GM23338 (cell line): ENCODE measurements around the gene PEX19. TPM values are rescaled to one million over a fixed set of nuclear protein-coding genes. Genes with fewer than 3 reads are reported as not detected.

Experiments
- EZH2 ChIP-seq: fragments of 200-600 bp; sonication (generic); IDR thresholded peaks from one replicate; pipeline ENCODE4 v1.8.0; 2017; ENCODE audit warnings: antibody characterized with exemption, mild to moderate bottlenecking, low read depth; ENCODE audit not compliant: unreplicated experiment
- JUNB ChIP-seq: IDR thresholded peaks from one replicate; pipeline ENCODE4 v1.6.1; 2016; ENCODE audit warnings: antibody characterized with exemption; ENCODE audit not compliant: unreplicated experiment
- NANOG ChIP-seq: IDR thresholded peaks from 2 replicates; pipeline ENCODE4 v1.6.1; 2016; ENCODE audit warnings: antibody characterized with exemption, borderline replicate concordance
- STAT1 ChIP-seq: IDR thresholded peaks from one replicate; pipeline ENCODE4 v1.6.1; 2016; ENCODE audit warnings: antibody characterized with exemption; ENCODE audit not compliant: unreplicated experiment
- ZNF114 ChIP-seq: fragments of 250-450 bp; sonication (Bioruptor Pico); IDR thresholded peaks from 2 replicates; pipeline ENCODE4 v1.5.0; 2020; ENCODE audit warnings: mild to moderate bottlenecking, moderate library complexity
- ZNF331 ChIP-seq: fragments of 250-450 bp; sonication (Bioruptor Pico); IDR thresholded peaks from 2 replicates; pipeline ENCODE4 v1.5.0; 2020; ENCODE audit warnings: low read depth, mild to moderate bottlenecking, moderate library complexity
- polyA plus RNA-seq: library from polyadenylated mRNA; unstranded; fragments of >200 nt; fragmentation: Nextera tagmentation; extraction: Ambion mirVana; gene quantifications from 2 replicates; pipeline ENCODE4 v1.2.1, GENCODE V29; 2016
- total RNA-seq: library from RNA; depleted of rRNA; stranded (reverse); fragments of >200 nt; shearing (Covaris generic); gene quantifications from 2 replicates; pipeline ENCODE4 v1.2.3, GENCODE V29; 2014
- TF ChIP-seq, protein P1 (sequence below): fragments of 250-450 bp; sonication (Bioruptor Pico); IDR thresholded peaks from 2 replicates; pipeline ENCODE4 v1.5.0; 2020; ENCODE audit warnings: mild to moderate bottlenecking, moderate library complexity
- TF ChIP-seq, protein P2 (sequence below): IDR thresholded peaks from 2 replicates; pipeline ENCODE4 v1.6.1; 2016; ENCODE audit warnings: antibody characterized with exemption

The PEX19 gene
- total and polyA plus RNA-seq, 2 experiments from 2014 or later: 21.8 to 56.7 TPM

DNA sequence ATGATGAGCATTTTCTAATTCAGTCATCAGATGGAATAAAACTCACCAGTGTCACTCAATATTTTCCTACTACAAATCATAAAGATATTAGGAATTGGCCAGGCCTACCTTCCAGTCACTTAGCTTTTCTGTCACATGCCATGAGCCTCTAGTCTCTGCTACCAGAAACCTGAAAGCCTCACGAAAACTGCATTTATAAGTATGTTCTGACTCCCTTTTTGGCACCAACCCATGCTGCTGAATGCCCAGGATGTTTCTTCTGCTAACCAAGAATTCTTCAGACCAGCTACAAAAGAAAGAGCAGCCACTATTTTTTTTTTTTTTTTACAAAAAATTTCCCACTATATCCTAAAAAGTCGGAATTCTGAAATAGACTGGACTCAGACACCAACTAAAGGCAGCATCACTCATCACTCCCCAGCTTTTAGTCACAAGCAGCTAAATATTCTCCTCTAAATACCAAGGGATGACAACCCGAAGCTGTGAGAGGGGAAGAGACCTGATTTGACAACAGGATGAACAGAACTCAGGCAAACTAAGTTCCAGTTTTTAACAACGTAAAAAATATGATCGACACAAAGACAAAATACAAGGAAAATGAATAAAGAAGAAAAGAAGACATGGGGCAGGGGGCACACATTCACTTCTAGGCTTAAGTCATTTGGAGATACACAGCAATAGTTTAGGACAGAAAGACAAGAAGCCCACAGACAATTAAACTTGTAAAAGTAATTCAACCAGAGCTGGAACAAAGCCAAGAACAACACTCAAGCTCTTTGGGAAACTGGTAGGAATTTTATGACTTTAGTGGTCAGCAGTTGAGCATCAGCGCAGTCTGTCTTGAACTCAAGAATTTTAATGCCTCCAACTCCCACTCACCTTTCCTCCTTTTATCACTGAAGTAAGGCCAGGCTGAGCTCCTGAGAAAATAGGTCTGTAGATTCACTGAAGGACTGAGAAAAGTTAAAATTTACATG is 24.2 kb downstream of the PEX19 start (continued):
- TF ChIP-seq, protein P1, sequence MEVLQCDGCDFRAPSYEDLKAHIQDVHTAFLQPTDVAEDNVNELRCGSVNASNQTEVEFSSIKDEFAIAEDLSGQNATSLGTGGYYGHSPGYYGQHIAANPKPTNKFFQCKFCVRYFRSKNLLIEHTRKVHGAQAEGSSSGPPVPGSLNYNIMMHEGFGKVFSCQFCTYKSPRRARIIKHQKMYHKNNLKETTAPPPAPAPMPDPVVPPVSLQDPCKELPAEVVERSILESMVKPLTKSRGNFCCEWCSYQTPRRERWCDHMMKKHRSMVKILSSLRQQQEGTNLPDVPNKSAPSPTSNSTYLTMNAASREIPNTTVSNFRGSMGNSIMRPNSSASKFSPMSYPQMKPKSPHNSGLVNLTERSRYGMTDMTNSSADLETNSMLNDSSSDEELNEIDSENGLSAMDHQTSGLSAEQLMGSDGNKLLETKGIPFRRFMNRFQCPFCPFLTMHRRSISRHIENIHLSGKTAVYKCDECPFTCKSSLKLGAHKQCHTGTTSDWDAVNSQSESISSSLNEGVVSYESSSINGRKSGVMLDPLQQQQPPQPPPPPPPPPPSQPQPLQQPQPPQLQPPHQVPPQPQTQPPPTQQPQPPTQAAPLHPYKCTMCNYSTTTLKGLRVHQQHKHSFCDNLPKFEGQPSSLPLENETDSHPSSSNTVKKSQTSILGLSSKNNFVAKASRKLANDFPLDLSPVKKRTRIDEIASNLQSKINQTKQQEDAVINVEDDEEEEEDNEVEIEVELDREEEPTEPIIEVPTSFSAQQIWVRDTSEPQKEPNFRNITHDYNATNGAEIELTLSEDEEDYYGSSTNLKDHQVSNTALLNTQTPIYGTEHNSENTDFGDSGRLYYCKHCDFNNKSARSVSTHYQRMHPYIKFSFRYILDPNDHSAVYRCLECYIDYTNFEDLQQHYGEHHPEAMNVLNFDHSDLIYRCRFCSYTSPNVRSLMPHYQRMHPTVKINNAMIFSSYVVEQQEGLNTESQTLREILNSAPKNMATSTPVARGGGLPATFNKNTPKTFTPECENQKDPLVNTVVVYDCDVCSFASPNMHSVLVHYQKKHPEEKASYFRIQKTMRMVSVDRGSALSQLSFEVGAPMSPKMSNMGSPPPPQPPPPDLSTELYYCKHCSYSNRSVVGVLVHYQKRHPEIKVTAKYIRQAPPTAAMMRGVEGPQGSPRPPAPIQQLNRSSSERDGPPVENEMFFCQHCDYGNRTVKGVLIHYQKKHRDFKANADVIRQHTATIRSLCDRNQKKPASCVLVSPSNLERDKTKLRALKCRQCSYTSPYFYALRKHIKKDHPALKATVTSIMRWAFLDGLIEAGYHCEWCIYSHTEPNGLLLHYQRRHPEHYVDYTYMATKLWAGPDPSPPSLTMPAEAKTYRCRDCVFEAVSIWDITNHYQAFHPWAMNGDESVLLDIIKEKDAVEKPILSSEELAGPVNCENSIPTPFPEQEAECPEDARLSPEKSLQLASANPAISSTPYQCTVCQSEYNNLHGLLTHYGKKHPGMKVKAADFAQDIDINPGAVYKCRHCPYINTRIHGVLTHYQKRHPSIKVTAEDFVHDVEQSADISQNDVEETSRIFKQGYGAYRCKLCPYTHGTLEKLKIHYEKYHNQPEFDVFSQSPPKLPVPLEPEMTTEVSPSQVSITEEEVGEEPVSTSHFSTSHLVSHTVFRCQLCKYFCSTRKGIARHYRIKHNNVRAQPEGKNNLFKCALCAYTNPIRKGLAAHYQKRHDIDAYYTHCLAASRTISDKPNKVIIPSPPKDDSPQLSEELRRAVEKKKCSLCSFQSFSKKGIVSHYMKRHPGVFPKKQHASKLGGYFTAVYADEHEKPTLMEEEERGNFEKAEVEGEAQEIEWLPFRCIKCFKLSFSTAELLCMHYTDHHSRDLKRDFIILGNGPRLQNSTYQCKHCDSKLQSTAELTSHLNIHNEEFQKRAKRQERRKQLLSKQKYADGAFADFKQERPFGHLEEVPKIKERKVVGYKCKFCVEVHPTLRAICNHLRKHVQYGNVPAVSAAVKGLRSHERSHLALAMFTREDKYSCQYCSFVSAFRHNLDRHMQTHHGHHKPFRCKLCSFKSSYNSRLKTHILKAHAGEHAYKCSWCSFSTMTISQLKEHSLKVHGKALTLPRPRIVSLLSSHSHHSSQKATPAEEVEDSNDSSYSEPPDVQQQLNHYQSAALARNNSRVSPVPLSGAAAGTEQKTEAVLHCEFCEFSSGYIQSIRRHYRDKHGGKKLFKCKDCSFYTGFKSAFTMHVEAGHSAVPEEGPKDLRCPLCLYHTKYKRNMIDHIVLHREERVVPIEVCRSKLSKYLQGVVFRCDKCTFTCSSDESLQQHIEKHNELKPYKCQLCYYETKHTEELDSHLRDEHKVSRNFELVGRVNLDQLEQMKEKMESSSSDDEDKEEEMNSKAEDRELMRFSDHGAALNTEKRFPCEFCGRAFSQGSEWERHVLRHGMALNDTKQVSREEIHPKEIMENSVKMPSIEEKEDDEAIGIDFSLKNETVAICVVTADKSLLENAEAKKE (CRISPR knock-in tag): no peak
- TF ChIP-seq EZH2: no peak
- no peak for TF ChIP-seq ZNF114
- TF ChIP-seq STAT1: no peak
- TF ChIP-seq ZNF331 (CRISPR knock-in tag): no peak
- no peak for TF ChIP-seq JUNB
- TF ChIP-seq NANOG: no peak
- TF ChIP-seq, protein P2, sequence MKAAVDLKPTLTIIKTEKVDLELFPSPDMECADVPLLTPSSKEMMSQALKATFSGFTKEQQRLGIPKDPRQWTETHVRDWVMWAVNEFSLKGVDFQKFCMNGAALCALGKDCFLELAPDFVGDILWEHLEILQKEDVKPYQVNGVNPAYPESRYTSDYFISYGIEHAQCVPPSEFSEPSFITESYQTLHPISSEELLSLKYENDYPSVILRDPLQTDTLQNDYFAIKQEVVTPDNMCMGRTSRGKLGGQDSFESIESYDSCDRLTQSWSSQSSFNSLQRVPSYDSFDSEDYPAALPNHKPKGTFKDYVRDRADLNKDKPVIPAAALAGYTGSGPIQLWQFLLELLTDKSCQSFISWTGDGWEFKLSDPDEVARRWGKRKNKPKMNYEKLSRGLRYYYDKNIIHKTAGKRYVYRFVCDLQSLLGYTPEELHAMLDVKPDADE: no peak
